Stimulated activated naive B cell treated with anti-CD40 and anti-IgM and Interleukin-4, amounts not matched to agents 10 μg/mL and 1 μg/mL and 100 μg/mL, for 72 hours (primary cell): Measurements from ENCODE around the gene RIMBP2.

Source experiments
- ATAC-seq, 2 donors: fragments of 150-1000 bp; cut with Tn5 transposase; replicated peaks; 2 replicates each; pipeline ENCODE4 v1.10.0; 2021; ENCODE audit warnings: moderate library complexity in 1 of 2
- DNase-seq: peaks from one replicate; pipeline ENCODE4 v3.0.0; 2021
- H3K27ac Mint-ChIP-seq: one replicate; pipeline ENCODE4 v1.8.0; 2022; ENCODE audit warnings: mild to moderate bottlenecking, mixed read lengths
- H3K27me3 Mint-ChIP-seq, 2 donors: one replicate each; pipeline ENCODE4 v1.8.0; 2022; ENCODE audit warnings: mixed read lengths in 2 of 2
- H3K36me3 Mint-ChIP-seq, 2 donors: one replicate each; pipeline ENCODE4 v1.8.0; 2022; ENCODE audit warnings: mixed read lengths in 2 of 2, mild to moderate bottlenecking in 1 of 2
- H3K4me1 Mint-ChIP-seq, 2 donors: one replicate each; pipeline ENCODE4 v1.8.0; 2022; ENCODE audit warnings: mixed read lengths in 2 of 2, mild to moderate bottlenecking in 1 of 2
- H3K4me3 Mint-ChIP-seq, 2 donors: one replicate each; pipeline ENCODE4 v1.8.0; 2022; ENCODE audit warnings: mild to moderate bottlenecking in 2 of 2, mixed read lengths in 2 of 2, moderate library complexity in 1 of 2
- H3K9me3 Mint-ChIP-seq, 2 donors: one replicate each; pipeline ENCODE4 v1.8.0; 2022; ENCODE audit warnings: mixed read lengths in 2 of 2, mild to moderate bottlenecking in 1 of 2

Gene RIMBP2

DNA sequence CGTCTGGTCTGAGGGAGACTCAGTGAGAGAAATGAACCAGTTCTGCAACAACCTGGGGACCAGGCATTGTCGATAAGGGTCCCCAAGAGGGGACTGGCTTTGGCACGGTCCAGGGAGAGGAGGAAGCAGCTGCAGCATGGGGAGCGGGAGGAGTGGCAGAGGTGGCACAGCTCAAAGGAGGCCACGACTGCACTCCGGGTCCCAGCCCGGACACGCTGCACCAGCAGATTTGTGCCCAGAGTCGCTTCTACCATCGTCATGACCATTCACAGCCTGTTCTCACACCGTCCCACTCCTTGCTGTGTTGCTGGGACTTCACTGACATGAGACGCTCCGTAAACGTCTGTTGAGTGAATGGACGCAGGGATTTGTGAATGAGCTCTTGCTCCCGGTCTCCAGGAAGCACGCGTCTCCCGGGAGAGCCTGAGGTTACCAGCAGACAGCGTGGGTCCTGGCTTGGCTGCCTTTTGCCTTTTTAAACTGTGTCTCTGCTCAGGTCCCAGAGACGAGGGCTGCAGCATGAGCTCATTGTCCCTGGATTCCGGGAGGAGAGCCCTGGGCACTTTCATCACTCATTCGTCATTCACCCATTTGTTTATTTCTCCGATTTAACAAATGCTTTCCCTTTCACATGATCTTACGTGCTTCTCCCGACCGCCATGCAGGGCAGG, 241.4 kb downstream of the RIMBP2 start:
- H3K9me3 Mint-ChIP-seq = no peaks in the 10 kb centered on the region
- DNase-seq = no peak
- no peak overlapping the region for H3K27ac Mint-ChIP-seq
- no peaks in the 10 kb centered on the region for H3K36me3 Mint-ChIP-seq
- no peak for ATAC-seq
- no peaks in the 10 kb centered on the region for H3K4me1 Mint-ChIP-seq
- no peak overlapping the region for H3K4me3 Mint-ChIP-seq
- no peaks in the 10 kb centered on the region for H3K27me3 Mint-ChIP-seq

DNA sequence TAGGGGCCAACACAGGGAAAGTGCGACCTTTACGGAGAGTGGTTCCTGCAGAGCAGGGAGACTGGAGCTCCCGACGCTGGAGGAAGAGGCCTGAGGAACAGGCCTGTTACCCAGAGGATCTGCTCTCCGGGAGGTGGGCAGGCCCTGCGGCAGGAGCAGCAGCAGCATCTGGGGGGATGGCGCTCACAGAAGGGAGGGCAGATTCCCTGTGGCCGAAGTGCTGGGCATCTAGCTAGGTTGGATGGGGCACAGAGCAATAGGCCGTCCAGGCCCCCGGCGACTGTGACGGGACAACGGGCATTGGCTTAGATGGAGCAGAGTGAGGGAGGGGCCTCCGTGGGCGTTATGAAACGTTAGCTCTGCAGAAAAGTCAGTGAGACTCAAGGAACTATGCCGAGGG, 242.8 kb downstream of the RIMBP2 start:
- Mint-ChIP-seq H3K4me1 (no peaks in the 10 kb centered on the region), H3K4me3 (no peak overlapping the region), H3K36me3 (no peaks in the 10 kb centered on the region), H3K9me3 (no peaks in the 10 kb centered on the region), H3K27ac (no peak overlapping the region), H3K27me3 (no peaks in the 10 kb centered on the region)
- DNase-seq = no peak
- no peak for ATAC-seq

GRCh38 chr12:130470969-130471368, 245.1 kb downstream of the RIMBP2 start:
- H3K4me1 Mint-ChIP-seq = no peaks in the 10 kb centered on the region
- ATAC-seq (no peak), DNase-seq (no peak)
- H3K27me3 Mint-ChIP-seq = no peaks in the 10 kb centered on the region
- no peaks in the 10 kb centered on the region for H3K36me3 Mint-ChIP-seq
- H3K4me3 Mint-ChIP-seq = no peak overlapping the region
- H3K9me3 Mint-ChIP-seq = peaks cover 7 to 9% of the 10 kb centered on the region in 2 donors
- H3K27ac Mint-ChIP-seq = no peak overlapping the region

GRCh38 chr12:130469552-130469951, 246.5 kb downstream of the RIMBP2 start:
- DNase-seq = no peak
- H3K27ac Mint-ChIP-seq = no peak overlapping the region
- H3K4me3 Mint-ChIP-seq = no peak overlapping the region
- ATAC-seq = no peak
- H3K9me3 Mint-ChIP-seq = peaks cover 7 to 9% of the 10 kb centered on the region in 2 donors
- no peaks in the 10 kb centered on the region for H3K4me1 Mint-ChIP-seq
- H3K27me3 Mint-ChIP-seq = no peaks in the 10 kb centered on the region
- no peaks in the 10 kb centered on the region for H3K36me3 Mint-ChIP-seq

GRCh38 chr12:130468700-130469245, 247.3 kb downstream of the RIMBP2 start:
- H3K27ac Mint-ChIP-seq = no peak overlapping the region
- DNase-seq = no peak
- no peak for ATAC-seq
- peaks cover 7 to 12% of the 10 kb centered on the region in 2 donors for H3K9me3 Mint-ChIP-seq
- H3K27me3 Mint-ChIP-seq = no peaks in the 10 kb centered on the region
- H3K4me1 Mint-ChIP-seq = no peaks in the 10 kb centered on the region
- H3K4me3 Mint-ChIP-seq = no peak overlapping the region
- H3K36me3 Mint-ChIP-seq = no peaks in the 10 kb centered on the region

GRCh38 chr12:130468186-130468585, 247.9 kb downstream of the RIMBP2 start:
- H3K4me3 Mint-ChIP-seq = no peak overlapping the region
- H3K9me3 Mint-ChIP-seq = peaks cover 7 to 12% of the 10 kb centered on the region in 2 donors
- H3K36me3 Mint-ChIP-seq = no peaks in the 10 kb centered on the region
- ATAC-seq (no peak), DNase-seq (no peak)
- no peak overlapping the region for H3K27ac Mint-ChIP-seq
- no peaks in the 10 kb centered on the region for H3K4me1 Mint-ChIP-seq
- no peaks in the 10 kb centered on the region for H3K27me3 Mint-ChIP-seq

DNA sequence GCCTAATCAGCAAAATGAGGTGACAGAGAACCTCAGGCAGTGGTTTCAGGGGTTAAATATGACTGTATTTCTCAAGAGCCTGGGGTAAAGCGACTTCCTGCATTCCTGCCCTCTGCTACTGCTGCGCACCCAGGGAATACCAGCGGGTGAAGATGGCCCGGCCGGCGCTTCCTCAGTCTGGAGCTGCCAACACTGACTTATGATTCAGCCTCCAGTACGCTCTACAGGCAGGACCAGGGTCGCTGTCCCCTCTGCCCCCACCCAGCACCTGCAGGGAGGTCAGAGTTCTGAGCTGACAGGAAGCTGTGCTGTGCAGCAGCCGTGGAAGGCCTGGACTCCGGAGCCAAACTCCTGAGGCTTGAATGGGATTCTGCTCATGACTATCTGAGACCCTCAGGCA, 250.5 kb downstream of the RIMBP2 start:
- no peaks in the 10 kb centered on the region for H3K4me1 Mint-ChIP-seq
- H3K36me3 Mint-ChIP-seq = no peaks in the 10 kb centered on the region
- no peak for DNase-seq
- H3K27me3 Mint-ChIP-seq = no peaks in the 10 kb centered on the region
- ATAC-seq = no peak
- H3K4me3 Mint-ChIP-seq = no peak overlapping the region
- peaks cover 7 to 12% of the 10 kb centered on the region in 2 donors for H3K9me3 Mint-ChIP-seq
- no peak overlapping the region for H3K27ac Mint-ChIP-seq

DNA sequence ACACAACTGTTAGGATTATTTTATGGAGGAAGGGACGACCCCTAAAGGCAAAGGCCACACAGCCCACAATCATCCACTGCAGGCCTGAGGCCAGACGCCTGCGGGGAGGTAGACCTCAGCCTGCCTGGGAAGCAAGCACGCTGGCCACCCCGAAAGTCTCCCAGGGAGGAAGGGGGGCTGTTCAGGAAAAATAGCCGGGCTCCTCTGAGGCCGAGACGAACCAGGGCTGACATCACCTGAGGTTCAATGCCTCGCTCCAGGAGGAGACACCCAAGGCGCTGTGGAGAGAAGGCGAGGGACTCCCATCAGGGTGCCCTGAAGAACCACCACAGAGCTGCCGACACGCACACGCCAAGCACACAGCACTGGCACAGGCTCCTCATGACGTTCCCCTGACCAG, 251.1 kb downstream of the RIMBP2 start:
- H3K4me1 Mint-ChIP-seq = no peaks in the 10 kb centered on the region
- H3K4me3 Mint-ChIP-seq = no peak overlapping the region
- H3K27ac Mint-ChIP-seq = no peak overlapping the region
- DNase-seq (no peak), ATAC-seq (no peak)
- H3K27me3 Mint-ChIP-seq = no peaks in the 10 kb centered on the region
- no peaks in the 10 kb centered on the region for H3K36me3 Mint-ChIP-seq
- H3K9me3 Mint-ChIP-seq = peaks cover 7 to 12% of the 10 kb centered on the region in 2 donors

DNA sequence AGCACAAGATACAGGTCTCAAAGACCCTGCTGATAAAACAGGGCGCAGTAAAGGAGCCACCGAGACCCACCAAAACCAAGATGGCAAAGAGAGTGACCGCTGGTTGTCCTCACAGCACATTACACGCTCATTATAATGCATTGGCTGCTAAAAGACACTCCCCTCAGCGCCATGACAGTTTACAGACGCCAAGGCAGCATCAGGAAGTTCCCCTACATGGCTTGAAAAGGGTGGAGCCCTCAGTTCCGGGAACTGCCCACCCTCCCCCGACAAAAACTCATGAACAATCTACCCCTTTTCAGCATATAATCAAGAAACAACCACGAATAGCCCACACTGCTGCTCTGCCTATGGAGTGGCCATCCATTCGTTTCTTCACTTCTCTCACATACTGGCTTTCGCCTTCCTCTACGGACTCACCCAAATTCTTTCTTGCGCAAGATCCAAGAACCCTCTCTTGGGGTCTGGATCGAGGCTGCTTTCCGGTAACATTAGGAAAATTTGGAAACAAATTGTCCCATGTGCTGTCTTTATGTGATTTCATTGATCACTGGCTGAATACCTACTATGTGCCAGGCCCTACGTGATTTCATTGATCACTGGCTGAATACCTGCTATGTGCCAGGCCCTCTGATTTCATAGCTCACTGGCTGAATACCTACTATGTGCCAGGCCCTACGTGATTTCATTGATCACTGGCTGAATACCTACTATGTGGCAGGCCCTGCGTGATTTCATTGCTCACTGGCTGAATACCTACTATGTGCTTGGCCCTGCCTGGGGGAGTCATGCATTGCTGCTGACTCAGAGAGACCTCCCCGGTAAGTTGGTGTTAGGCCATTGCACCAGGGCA, 252.1 kb downstream of the RIMBP2 start:
- no peak for DNase-seq
- Mint-ChIP-seq H3K27ac (no peak overlapping the region), H3K9me3 (peaks cover 7 to 12% of the 10 kb centered on the region in 2 donors), H3K36me3 (no peaks in the 10 kb centered on the region), H3K27me3 (no peaks in the 10 kb centered on the region), H3K4me1 (no peaks in the 10 kb centered on the region), H3K4me3 (no peak overlapping the region)
- ATAC-seq = no peak

- ATAC-seq (no peak), DNase-seq (no peak)
- H3K4me1 Mint-ChIP-seq = no peaks in the 10 kb centered on the region
- no peaks in the 10 kb centered on the region for H3K27me3 Mint-ChIP-seq
- no peaks in the 10 kb centered on the region for H3K36me3 Mint-ChIP-seq
- H3K27ac Mint-ChIP-seq = no peak overlapping the region
- no peak overlapping the region for H3K4me3 Mint-ChIP-seq
- H3K9me3 Mint-ChIP-seq = peaks cover 7 to 12% of the 10 kb centered on the region in 2 donors
Observed at GRCh38 chr12:130463275-130463658, 252.8 kb downstream of the RIMBP2 start.

GRCh38 chr12:130462558-130463274, 253.4 kb downstream of the RIMBP2 start:
- no peaks in the 10 kb centered on the region for H3K27me3 Mint-ChIP-seq
- H3K4me3 Mint-ChIP-seq = no peak overlapping the region
- DNase-seq = no peak
- peaks cover 6 to 11% of the 10 kb centered on the region in 2 donors for H3K9me3 Mint-ChIP-seq
- H3K27ac Mint-ChIP-seq = no peak overlapping the region
- ATAC-seq = no peak
- H3K36me3 Mint-ChIP-seq = no peaks in the 10 kb centered on the region
- no peaks in the 10 kb centered on the region for H3K4me1 Mint-ChIP-seq

- H3K36me3 Mint-ChIP-seq = no peaks in the 10 kb centered on the region
- no peaks in the 10 kb centered on the region for H3K27me3 Mint-ChIP-seq
- H3K9me3 Mint-ChIP-seq = peaks cover 0 to 4% of the 10 kb centered on the region in 2 donors
- no peak for ATAC-seq
- DNase-seq = no peak
- no peaks in the 10 kb centered on the region for H3K4me1 Mint-ChIP-seq
- no peak overlapping the region for H3K27ac Mint-ChIP-seq
- no peak overlapping the region for H3K4me3 Mint-ChIP-seq
Observed at GRCh38 chr12:130461839-130462557, 254.1 kb downstream of the RIMBP2 start.

GRCh38 chr12:130461447-130461815, 254.7 kb downstream of the RIMBP2 start:
- Mint-ChIP-seq H3K27me3 (no peaks in the 10 kb centered on the region), H3K36me3 (no peaks in the 10 kb centered on the region), H3K4me3 (no peak overlapping the region), H3K9me3 (peaks cover 0 to 3% of the 10 kb centered on the region in 2 donors), H3K27ac (no peak overlapping the region), H3K4me1 (no peaks in the 10 kb centered on the region)
- no peak for DNase-seq
- no peak for ATAC-seq
